Iris pigment epithelial cell (primary cell): Measurements from ENCODE around the gene CLTB.

ENCODE experiments used
- DNase-seq: peaks from one replicate; pipeline ENCODE4 v3.0.0-alpha.2; 2011; ENCODE audit warnings: low read depth

CLTB gene

GRCh38 chr5:176401281-176402205 lies 14.8 kb downstream of the CLTB start:
- DNase-seq, result no peak

- no peak for DNase-seq
Measured at GRCh38 chr5:176400382-176401156, 15.8 kb downstream of the CLTB start.

- DNase-seq, result no peak
Measured at GRCh38 chr5:176397736-176398420, 18.5 kb downstream of the CLTB start.

- peak; percentile 35 for DNase-seq
Measured at GRCh38 chr5:176396330-176396729, 20.0 kb downstream of the CLTB start.

GRCh38 chr5:176394881-176395675 lies 21.3 kb downstream of the CLTB start:
- no peak for DNase-seq

GRCh38 chr5:176394096-176394495 lies 22.2 kb downstream of the CLTB start:
- no peak for DNase-seq

GRCh38 chr5:176392526-176392925 lies 23.8 kb downstream of the CLTB start:
- no peak for DNase-seq

GRCh38 chr5:176391999-176392398 lies 24.3 kb downstream of the CLTB start:
- DNase-seq, result no peak

GRCh38 chr5:176391479-176391878 lies 24.9 kb downstream of the CLTB start:
- no peak for DNase-seq

GRCh38 chr5:176389135-176390123 lies 26.9 kb downstream of the CLTB start:
- no peak for DNase-seq

- DNase-seq, result peak; percentile 99
Measured at GRCh38 chr5:176388444-176389134, 27.8 kb downstream of the CLTB start, which contains the start of the genes HIGD2A and NOP16. Gene HIGD2A, plus strand, starts transcription at chr5:176388751. Its CDS starts 69 bp downstream, at chr5:176388820. Gene NOP16, minus strand, starts transcription at chr5:176388598. Its CDS starts 59 bp downstream, at chr5:176388539.

- DNase-seq, result peak; percentile 31
Measured at GRCh38 chr5:176388003-176388443, 28.3 kb downstream of the CLTB start.

GRCh38 chr5:176387384-176387925 lies 28.9 kb downstream of the CLTB start:
- DNase-seq, result no peak

- no peak for DNase-seq
Measured at GRCh38 chr5:176386491-176386890, 29.8 kb downstream of the CLTB start.

- no peak for DNase-seq
Measured at GRCh38 chr5:176384991-176385390, 31.3 kb downstream of the CLTB start.

GRCh38 chr5:176384366-176384930 lies 31.9 kb downstream of the CLTB start:
- DNase-seq, result no peak

- DNase-seq, result no peak
Measured at GRCh38 chr5:176383961-176384360, 32.4 kb downstream of the CLTB start.

- DNase-seq, result no peak
Measured at GRCh38 chr5:176383248-176383905, 33.0 kb downstream of the CLTB start.
